ENCODE data around the gene PITPNB. TPM values are rescaled to one million over a fixed set of nuclear protein-coding genes. Genes with fewer than 3 reads are reported as not detected.
A peak's percentile ranks its signal among the peaks of the same experiment; 100 is the strongest.

Gene PITPNB
- total RNA-seq, 1 donor from 2014 or later = 16.8 TPM

DNA sequence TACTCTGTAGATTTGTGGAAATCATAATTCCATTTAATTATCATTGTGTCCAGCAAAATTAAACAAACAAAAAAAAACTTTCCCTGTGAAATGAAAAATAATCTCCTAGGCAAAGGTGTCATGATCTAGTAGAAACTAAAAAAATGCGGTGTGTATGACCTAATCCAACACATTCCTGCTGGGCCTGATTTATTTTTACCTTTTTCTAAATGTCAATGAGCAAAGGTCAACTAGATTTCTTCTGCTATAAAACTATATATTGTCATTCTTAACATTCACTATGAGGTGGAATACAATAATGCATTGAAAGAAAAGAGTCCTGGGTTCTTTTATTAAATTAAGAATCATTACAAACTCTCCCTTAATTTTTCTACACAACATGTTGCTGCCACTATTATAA lies 60.4 kb downstream of the PITPNB start:
- peaks cover 20% of the 10 kb centered on the region for H3K36me3 ChIP-seq (ENCODE audit: control insufficient read depth, insufficient read depth, low read length)
- H3K27me3 ChIP-seq (ENCODE audit: control insufficient read depth, insufficient read depth, low read length) = no peaks in the 10 kb centered on the region
- FAIRE-seq = no peak
- no peak for DNase-seq (ENCODE audit: low read depth)
- TF ChIP-seq, protein P1, sequence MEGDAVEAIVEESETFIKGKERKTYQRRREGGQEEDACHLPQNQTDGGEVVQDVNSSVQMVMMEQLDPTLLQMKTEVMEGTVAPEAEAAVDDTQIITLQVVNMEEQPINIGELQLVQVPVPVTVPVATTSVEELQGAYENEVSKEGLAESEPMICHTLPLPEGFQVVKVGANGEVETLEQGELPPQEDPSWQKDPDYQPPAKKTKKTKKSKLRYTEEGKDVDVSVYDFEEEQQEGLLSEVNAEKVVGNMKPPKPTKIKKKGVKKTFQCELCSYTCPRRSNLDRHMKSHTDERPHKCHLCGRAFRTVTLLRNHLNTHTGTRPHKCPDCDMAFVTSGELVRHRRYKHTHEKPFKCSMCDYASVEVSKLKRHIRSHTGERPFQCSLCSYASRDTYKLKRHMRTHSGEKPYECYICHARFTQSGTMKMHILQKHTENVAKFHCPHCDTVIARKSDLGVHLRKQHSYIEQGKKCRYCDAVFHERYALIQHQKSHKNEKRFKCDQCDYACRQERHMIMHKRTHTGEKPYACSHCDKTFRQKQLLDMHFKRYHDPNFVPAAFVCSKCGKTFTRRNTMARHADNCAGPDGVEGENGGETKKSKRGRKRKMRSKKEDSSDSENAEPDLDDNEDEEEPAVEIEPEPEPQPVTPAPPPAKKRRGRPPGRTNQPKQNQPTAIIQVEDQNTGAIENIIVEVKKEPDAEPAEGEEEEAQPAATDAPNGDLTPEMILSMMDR (IDR thresholded peaks at IDR 0.05; ENCODE audit: insufficient read depth, low read length, severe bottlenecking) = no peak
- H3K4me3 ChIP-seq (ENCODE audit: low read depth, low read length) = no peak overlapping the region

DNA sequence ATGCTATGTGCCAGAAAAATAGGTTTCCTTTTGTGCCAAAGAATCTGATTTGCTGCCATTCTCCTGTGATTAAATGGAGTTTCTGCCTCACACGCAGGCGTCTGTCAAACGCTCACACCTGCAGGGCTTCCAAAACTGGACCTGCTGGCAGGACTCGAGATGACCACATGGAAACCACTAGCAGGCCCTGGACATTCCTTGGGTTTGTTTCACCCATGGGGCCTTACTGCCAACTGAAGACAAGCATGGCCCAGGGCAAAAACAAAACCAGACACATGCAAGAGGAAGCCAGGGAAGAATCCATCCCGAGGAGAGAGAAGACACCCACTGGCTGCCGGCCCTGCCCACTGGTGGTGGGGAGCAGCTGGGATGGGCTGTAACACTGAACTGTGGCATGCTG lies 61.6 kb downstream of the PITPNB start:
- Histone ChIP-seq H3K4me3 (ENCODE audit: low read depth, low read length) (no peak overlapping the region), H3K36me3 (ENCODE audit: control insufficient read depth, insufficient read depth, low read length) (peaks cover 22% of the 10 kb centered on the region), H3K27me3 (ENCODE audit: control insufficient read depth, insufficient read depth, low read length) (no peaks in the 10 kb centered on the region)
- TF ChIP-seq, protein P1 (IDR thresholded peaks at IDR 0.05; ENCODE audit: insufficient read depth, low read length, severe bottlenecking) = no peak
- FAIRE-seq (no peak), DNase-seq (ENCODE audit: low read depth) (no peak)

DNA sequence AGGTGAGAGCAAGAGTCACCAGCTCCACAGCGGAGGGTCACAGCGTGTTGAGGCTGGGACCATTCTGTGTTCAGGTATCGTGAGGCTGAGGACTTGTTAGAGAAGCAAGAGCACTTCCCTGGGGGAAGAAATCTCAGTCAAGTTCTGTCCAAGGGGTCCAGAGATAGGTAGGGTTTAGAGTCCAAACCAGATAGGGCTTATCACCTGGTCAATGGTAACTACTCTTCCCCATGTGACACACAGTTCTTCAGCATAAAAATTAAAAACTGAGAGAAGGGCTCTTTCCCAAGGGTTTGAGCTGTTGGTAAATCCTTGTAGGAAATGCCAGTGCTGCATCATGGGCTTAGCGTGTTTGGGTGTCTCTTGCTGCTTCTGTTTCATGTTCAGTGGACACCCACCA lies 62.7 kb downstream of the PITPNB start:
- no peak for DNase-seq (ENCODE audit: low read depth)
- Histone ChIP-seq H3K36me3 (ENCODE audit: control insufficient read depth, insufficient read depth, low read length) (peaks cover 21% of the 10 kb centered on the region), H3K27me3 (ENCODE audit: control insufficient read depth, insufficient read depth, low read length) (no peaks in the 10 kb centered on the region), H3K4me3 (ENCODE audit: low read depth, low read length) (no peak overlapping the region)
- TF ChIP-seq, protein P1 (IDR thresholded peaks at IDR 0.05; ENCODE audit: insufficient read depth, low read length, severe bottlenecking) = no peak
- no peak for FAIRE-seq

DNA sequence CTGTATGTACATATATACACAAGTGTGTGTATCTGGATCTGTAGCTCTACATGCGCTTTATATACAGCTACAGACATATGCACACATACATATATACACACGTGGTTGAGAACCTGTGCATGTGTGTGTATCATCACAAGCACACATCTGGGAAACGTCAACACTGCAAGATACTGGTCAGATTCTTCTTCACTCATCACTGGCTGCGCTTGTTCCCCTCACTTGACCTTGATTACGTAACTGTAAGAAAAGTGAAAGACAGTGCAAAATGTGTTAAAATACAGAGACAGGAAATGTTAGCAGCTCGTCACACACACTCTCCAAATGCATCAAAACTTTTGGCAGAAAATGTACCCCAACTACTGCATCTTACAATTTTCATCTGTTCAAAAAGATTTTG lies 65.6 kb downstream of the PITPNB start:
- DNase-seq (ENCODE audit: low read depth) = no peak
- TF ChIP-seq, protein P1 (IDR thresholded peaks at IDR 0.05; ENCODE audit: insufficient read depth, low read length, severe bottlenecking) = no peak
- H3K36me3 ChIP-seq (ENCODE audit: control insufficient read depth, insufficient read depth, low read length) = peaks cover 17% of the 10 kb centered on the region
- no peaks in the 10 kb centered on the region for H3K27me3 ChIP-seq (ENCODE audit: control insufficient read depth, insufficient read depth, low read length)
- no peak for FAIRE-seq
- H3K4me3 ChIP-seq (ENCODE audit: low read depth, low read length) = no peak overlapping the region

DNA sequence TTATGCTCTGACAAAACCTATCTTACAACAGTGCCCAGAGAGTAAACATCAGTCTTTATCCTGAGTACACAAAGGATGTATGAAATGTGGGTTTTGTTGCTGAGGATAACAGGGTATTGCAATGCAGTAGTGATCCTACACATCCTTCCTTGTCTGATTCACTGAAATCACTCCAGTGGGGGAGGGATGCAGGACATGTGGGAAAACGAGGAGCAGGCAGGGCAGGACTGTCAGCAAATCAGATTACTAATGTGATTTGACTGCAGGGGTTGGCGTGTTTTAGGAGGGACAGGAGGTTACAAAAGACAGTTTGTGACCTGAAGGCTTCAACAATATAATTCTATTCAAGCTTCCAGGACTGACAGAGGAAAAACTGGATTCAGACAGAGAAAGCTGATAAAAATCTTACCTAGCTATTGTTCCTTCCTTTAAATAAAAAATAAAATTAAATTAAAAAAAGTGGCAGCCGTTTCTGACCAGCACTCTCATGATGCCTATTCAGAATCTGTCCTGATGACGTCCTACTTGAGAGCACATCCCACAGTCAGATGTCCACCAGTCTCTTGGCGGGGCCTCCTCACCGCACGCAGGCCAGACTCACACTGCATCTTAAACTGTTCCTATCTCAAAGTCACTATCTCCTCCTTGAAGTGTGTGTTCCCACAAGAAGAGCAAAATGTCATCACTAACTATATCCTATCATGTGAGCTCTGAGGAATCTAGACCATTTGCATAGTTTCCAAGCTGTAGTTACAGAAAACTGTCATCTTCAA lies 66.9 kb downstream of the PITPNB start:
- Histone ChIP-seq H3K27me3 (ENCODE audit: control insufficient read depth, insufficient read depth, low read length) (no peaks in the 10 kb centered on the region), H3K4me3 (ENCODE audit: low read depth, low read length) (no peak overlapping the region), H3K36me3 (ENCODE audit: control insufficient read depth, insufficient read depth, low read length) (peaks cover 11% of the 10 kb centered on the region)
- TF ChIP-seq, protein P1 (IDR thresholded peaks at IDR 0.05; ENCODE audit: insufficient read depth, low read length, severe bottlenecking) = no peak
- peak; percentile 48 for DNase-seq (ENCODE audit: low read depth)
- FAIRE-seq = no peak
